Fibroblast of lung (primary cell): ENCODE measurements around the gene CD5L.

Source experiments
- EZH2 ChIP-seq: IDR thresholded peaks from 2 replicates; pipeline ENCODE4 v1.5.1; 2012; ENCODE audit warnings: low read length, control low read depth, mild to moderate bottlenecking; ENCODE audit errors: missing control alignments
- TF ChIP-seq, protein P1 (sequence below), 2 donors: IDR thresholded peaks in 1 of 2; conservative IDR thresholded peaks in 1 of 2; 1 replicate in 1 of 2; 2 replicates in 1 of 2; pipeline ENCODE4 v1.5.1; 2011 to 2012; ENCODE audit warnings: low read length in 2 of 2, control low read depth in 1 of 2, inconsistent platforms in 1 of 2, low read depth in 1 of 2, mild to moderate bottlenecking in 1 of 2

- TF ChIP-seq EZH2, result no peak
- TF ChIP-seq, protein P1, sequence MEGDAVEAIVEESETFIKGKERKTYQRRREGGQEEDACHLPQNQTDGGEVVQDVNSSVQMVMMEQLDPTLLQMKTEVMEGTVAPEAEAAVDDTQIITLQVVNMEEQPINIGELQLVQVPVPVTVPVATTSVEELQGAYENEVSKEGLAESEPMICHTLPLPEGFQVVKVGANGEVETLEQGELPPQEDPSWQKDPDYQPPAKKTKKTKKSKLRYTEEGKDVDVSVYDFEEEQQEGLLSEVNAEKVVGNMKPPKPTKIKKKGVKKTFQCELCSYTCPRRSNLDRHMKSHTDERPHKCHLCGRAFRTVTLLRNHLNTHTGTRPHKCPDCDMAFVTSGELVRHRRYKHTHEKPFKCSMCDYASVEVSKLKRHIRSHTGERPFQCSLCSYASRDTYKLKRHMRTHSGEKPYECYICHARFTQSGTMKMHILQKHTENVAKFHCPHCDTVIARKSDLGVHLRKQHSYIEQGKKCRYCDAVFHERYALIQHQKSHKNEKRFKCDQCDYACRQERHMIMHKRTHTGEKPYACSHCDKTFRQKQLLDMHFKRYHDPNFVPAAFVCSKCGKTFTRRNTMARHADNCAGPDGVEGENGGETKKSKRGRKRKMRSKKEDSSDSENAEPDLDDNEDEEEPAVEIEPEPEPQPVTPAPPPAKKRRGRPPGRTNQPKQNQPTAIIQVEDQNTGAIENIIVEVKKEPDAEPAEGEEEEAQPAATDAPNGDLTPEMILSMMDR (conservative IDR thresholded peaks at IDR 0.05 in 1 of 2, IDR thresholded peaks at IDR 0.05 in 1 of 2; ENCODE audit: low read depth in 1 of 2, low read length in 2 of 2), result no peak
Observed at GRCh38 chr1:157785248-157785647, 56.4 kb downstream of the CD5L start.
